Esophagus squamous epithelium (tissue), 4 donors: ENCODE measurements around the gene IL17RE.

Source experiments
- POLR2A ChIP-seq, 4 donors: fragments of 450-650 bp; IDR thresholded peaks; one replicate each; pipeline ENCODE4 v1.6.1; 2017; ENCODE audit warnings: antibody characterized with exemption in 4 of 4, mild to moderate bottlenecking in 4 of 4, moderate library complexity in 3 of 4
- TF ChIP-seq, protein P1 (sequence below), 6 experiments: fragments of 450-650 bp in 4 of 6; fragments of 200-600 bp in 2 of 6; sonication (generic) in 2 of 6; IDR thresholded peaks; one replicate each; pipeline ENCODE4 v1.5.1; 2016 to 2019; ENCODE audit warnings: antibody characterized with exemption in 6 of 6, mild to moderate bottlenecking in 4 of 6, moderate library complexity in 4 of 6

DNA sequence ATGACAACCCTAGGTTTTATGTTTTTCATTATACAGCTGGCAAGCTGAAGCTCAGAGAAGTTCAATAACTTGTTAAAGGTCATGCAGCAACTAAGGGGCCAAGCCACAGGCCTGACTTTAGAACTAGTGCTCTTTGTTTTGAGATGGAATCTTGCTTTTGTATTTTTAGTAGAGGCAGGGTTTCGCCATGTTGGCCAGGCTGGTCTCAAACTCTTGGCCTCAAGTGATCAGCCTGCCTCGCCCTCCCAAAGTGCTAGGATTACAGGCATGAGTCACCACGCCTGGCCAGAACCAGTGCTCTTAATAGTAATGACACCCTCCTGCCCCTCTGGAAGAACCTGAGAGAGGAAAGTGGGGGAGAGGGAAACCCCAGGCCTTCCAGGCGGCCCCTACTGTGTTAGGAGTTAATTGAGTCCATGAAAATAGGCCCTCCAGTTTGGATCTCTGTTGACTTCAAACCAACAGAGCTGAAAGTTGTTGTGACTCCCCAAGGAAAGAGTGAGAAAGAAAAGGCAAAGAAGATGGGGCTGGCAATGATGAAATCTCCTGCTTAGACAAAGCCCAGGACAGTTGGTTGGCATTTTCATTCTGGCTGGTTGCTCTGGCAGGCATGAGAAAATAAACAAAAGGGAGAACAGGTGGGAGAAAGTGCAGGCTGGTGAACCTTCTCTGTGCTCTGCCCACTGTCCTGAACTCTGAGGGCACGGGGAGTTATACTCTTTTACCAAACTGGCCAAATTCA lies 53.1 kb downstream of the IL17RE start:
- no peak for TF ChIP-seq POLR2A (IDR thresholded peaks at IDR 0.05)
- TF ChIP-seq, protein P1, sequence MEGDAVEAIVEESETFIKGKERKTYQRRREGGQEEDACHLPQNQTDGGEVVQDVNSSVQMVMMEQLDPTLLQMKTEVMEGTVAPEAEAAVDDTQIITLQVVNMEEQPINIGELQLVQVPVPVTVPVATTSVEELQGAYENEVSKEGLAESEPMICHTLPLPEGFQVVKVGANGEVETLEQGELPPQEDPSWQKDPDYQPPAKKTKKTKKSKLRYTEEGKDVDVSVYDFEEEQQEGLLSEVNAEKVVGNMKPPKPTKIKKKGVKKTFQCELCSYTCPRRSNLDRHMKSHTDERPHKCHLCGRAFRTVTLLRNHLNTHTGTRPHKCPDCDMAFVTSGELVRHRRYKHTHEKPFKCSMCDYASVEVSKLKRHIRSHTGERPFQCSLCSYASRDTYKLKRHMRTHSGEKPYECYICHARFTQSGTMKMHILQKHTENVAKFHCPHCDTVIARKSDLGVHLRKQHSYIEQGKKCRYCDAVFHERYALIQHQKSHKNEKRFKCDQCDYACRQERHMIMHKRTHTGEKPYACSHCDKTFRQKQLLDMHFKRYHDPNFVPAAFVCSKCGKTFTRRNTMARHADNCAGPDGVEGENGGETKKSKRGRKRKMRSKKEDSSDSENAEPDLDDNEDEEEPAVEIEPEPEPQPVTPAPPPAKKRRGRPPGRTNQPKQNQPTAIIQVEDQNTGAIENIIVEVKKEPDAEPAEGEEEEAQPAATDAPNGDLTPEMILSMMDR (IDR thresholded peaks at IDR 0.05): no peak
